ENCODE results near the gene VSX1. TPM values are rescaled to one million over a fixed set of nuclear protein-coding genes. Genes with fewer than 3 reads are reported as not detected.

Gene VSX1
- polyA plus RNA-seq, 1 of the 3 experiments (the other 2 are of a cell fraction): not detected

GRCh38 chr20:25129908-25130307, 48.0 kb upstream of the VSX1 start:
- H3K4me3 ChIP-seq (ENCODE audit: low read depth in 2 of 2, low read length in 1 of 2): no peak overlapping the region
- no peaks in the 10 kb centered on the region for H3K36me3 ChIP-seq (replicated peaks in 1 of 2; ENCODE audit: control insufficient read depth in 1 of 2, insufficient read depth in 2 of 2, low read length in 1 of 2)
- POLR2A ChIA-PET: no interaction called here
- no peaks in the 10 kb centered on the region for H3K4me1 ChIP-seq (ENCODE audit: control insufficient read depth in 1 of 2, insufficient read depth in 2 of 2, low read depth in 1 of 2, low read length in 1 of 2)
- CTCF ChIA-PET: interaction anchor here (1.0 kb wide), 1 partner anchor 13 kb away, joined by 3 read pairs; no protein-coding TSS in a partner anchor
- H3K27me3 ChIP-seq (ENCODE audit: insufficient read depth): no peaks in the 10 kb centered on the region
- H3K9me3 ChIP-seq: no peaks in the 10 kb centered on the region
- no peak overlapping the region for H3K27ac ChIP-seq (ENCODE audit: low read depth in 2 of 2, low read length in 1 of 2)
- TF ChIP-seq, protein P1, sequence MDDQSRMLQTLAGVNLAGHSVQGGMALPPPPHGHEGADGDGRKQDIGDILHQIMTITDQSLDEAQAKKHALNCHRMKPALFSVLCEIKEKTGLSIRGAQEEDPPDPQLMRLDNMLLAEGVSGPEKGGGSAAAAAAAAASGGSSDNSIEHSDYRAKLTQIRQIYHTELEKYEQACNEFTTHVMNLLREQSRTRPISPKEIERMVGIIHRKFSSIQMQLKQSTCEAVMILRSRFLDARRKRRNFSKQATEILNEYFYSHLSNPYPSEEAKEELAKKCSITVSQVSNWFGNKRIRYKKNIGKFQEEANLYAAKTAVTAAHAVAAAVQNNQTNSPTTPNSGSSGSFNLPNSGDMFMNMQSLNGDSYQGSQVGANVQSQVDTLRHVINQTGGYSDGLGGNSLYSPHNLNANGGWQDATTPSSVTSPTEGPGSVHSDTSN (IDR thresholded peaks at IDR 0.05): no peak
- TF ChIP-seq, protein P2, sequence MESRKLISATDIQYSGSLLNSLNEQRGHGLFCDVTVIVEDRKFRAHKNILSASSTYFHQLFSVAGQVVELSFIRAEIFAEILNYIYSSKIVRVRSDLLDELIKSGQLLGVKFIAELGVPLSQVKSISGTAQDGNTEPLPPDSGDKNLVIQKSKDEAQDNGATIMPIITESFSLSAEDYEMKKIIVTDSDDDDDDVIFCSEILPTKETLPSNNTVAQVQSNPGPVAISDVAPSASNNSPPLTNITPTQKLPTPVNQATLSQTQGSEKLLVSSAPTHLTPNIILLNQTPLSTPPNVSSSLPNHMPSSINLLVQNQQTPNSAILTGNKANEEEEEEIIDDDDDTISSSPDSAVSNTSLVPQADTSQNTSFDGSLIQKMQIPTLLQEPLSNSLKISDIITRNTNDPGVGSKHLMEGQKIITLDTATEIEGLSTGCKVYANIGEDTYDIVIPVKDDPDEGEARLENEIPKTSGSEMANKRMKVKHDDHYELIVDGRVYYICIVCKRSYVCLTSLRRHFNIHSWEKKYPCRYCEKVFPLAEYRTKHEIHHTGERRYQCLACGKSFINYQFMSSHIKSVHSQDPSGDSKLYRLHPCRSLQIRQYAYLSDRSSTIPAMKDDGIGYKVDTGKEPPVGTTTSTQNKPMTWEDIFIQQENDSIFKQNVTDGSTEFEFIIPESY (IDR thresholded peaks at IDR 0.05; ENCODE audit: borderline replicate concordance, low read depth): no peak
- no peak for TF ChIP-seq MEF2A (IDR thresholded peaks at IDR 0.05; ENCODE audit: borderline replicate concordance, low read depth)
- TF ChIP-seq, protein P3, sequence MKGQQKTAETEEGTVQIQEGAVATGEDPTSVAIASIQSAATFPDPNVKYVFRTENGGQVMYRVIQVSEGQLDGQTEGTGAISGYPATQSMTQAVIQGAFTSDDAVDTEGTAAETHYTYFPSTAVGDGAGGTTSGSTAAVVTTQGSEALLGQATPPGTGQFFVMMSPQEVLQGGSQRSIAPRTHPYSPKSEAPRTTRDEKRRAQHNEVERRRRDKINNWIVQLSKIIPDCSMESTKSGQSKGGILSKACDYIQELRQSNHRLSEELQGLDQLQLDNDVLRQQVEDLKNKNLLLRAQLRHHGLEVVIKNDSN (IDR thresholded peaks at IDR 0.05; ENCODE audit: borderline replicate concordance, low read depth): no peak
- TF ChIP-seq FOSL2 (IDR thresholded peaks at IDR 0.05; ENCODE audit: borderline replicate concordance, low read depth): no peak
- no peak for TF ChIP-seq SMC3 (IDR thresholded peaks at IDR 0.05; ENCODE audit: low read depth, low read length)
- no peak for TF ChIP-seq GABPA (IDR thresholded peaks at IDR 0.05; ENCODE audit: low read depth)
- no peak for TF ChIP-seq JUND (IDR thresholded peaks at IDR 0.05)
- TF ChIP-seq REST (IDR thresholded peaks at IDR 0.05; ENCODE audit: low read depth, low read length): no peak
- TF ChIP-seq MXI1 (IDR thresholded peaks at IDR 0.05; ENCODE audit: low read depth, low read length): no peak
- TF ChIP-seq TAF1 (IDR thresholded peaks at IDR 0.05; ENCODE audit: borderline replicate concordance, low read depth, low read length): no peak
- no peak for TF ChIP-seq IRF3 (IDR thresholded peaks at IDR 0.05; ENCODE audit: low read depth, low read length)
- TF ChIP-seq CTCF (IDR thresholded peaks at IDR 0.05): no peak
- TF ChIP-seq FOXJ3 (CRISPR knock-in tag; IDR thresholded peaks at IDR 0.05): no peak
- no peak for TF ChIP-seq GATA2 (CRISPR knock-in tag; IDR thresholded peaks at IDR 0.05)
- TF ChIP-seq TCF12 (IDR thresholded peaks at IDR 0.05): no peak
- no peak for TF ChIP-seq NRF1 (IDR thresholded peaks at IDR 0.05; ENCODE audit: low read depth, low read length)
- no peak for TF ChIP-seq RAD21 (IDR thresholded peaks at IDR 0.05; ENCODE audit: low read length)
- TF ChIP-seq POLR2AphosphoS5 (IDR thresholded peaks at IDR 0.05; ENCODE audit: low read depth, low read length): no peak
- H3K9ac ChIP-seq: no peak overlapping the region
- WGBS (ENCODE audit: low lambda C conversion rate): 56% methylated on average over 3 of the region's 7 CpGs
- H3K9me2 ChIP-seq: no peaks in the 10 kb centered on the region
- H3F3A ChIP-seq (replicated peaks; ENCODE audit: insufficient read depth): no peaks in the 10 kb centered on the region
- no peak for DNase-seq
- no peaks in the 10 kb centered on the region for H4K20me1 ChIP-seq (ENCODE audit: insufficient read depth)
- no peak overlapping the region for H2AFZ ChIP-seq (ENCODE audit: low read depth)
- no peak overlapping the region for H3K4me2 ChIP-seq
- no peaks in the 10 kb centered on the region for H3K79me2 ChIP-seq (ENCODE audit: insufficient read depth)

Measured in SK-N-SH (cell line).